ENCODE measurements around the gene MAD1L1. TPM values are rescaled to one million over a fixed set of nuclear protein-coding genes. Genes with fewer than 3 reads are reported as not detected.

Gene MAD1L1
- total RNA-seq, 4 donors from 2014 or later = 60.3 to 149 (median 73.7) TPM

DNA sequence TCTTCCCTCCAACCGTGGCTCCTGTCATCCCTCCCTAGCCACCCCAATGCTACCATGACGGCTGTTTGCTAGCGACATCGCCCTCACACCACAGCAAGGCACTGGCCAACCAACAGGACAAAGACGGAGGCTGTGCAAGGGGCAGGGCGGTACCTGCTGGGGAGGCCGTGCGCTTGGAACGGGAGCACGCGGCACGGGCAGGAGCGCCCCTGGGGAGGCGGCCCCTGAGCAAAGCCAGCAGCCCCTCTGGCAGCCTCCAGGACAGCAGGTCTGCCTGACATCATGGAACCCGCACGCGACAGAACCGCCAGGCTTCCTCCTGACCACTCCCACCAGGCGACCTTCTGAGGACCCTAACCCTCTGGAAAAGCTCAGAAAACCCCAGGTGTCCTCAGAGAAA, 12.7 kb downstream of the MAD1L1 start:
- peaks cover 2 to 100% (median 7%) of the 10 kb centered on the region in 3 donors for H3K36me3 ChIP-seq

DNA sequence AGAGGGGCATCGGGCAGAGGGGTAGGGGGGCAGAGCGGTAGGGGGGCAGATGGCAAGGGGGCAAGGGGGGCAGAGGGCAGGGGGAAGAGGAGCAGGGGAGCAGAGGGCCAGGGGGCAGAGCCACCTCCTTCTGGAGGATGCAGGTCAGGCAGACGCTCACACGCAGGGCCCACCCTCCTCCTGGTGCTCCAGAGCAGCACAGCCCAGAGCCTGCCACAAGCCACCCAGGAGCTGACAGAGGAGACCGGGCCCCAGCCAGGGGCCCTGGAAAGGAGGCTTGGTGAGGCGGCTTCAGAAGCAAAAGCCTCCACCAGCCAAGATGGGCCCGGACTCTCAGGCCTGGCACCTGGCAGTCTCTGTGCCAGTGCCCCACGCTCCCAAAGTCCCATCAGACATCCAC, 13.1 kb downstream of the MAD1L1 start:
- H3K36me3 ChIP-seq = peaks cover 2 to 100% (median 7%) of the 10 kb centered on the region in 3 donors
- 87 to 94% methylated on average over 5 to 8 of the region's 8 CpGs for WGBS, 2 donors
- H3K9me3 ChIP-seq = no peaks in the 10 kb centered on the region
- DNase-seq (ENCODE audit: low spot score in 2 of 2) = no peak
- TF ChIP-seq, protein P1, sequence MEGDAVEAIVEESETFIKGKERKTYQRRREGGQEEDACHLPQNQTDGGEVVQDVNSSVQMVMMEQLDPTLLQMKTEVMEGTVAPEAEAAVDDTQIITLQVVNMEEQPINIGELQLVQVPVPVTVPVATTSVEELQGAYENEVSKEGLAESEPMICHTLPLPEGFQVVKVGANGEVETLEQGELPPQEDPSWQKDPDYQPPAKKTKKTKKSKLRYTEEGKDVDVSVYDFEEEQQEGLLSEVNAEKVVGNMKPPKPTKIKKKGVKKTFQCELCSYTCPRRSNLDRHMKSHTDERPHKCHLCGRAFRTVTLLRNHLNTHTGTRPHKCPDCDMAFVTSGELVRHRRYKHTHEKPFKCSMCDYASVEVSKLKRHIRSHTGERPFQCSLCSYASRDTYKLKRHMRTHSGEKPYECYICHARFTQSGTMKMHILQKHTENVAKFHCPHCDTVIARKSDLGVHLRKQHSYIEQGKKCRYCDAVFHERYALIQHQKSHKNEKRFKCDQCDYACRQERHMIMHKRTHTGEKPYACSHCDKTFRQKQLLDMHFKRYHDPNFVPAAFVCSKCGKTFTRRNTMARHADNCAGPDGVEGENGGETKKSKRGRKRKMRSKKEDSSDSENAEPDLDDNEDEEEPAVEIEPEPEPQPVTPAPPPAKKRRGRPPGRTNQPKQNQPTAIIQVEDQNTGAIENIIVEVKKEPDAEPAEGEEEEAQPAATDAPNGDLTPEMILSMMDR (IDR thresholded peaks at IDR 0.05) = no peak
- TF ChIP-seq EP300 (IDR thresholded peaks at IDR 0.05) (no peak), POLR2A (IDR thresholded peaks at IDR 0.05) (no peak)
- no peak overlapping the region for H3K4me3 ChIP-seq
- H3K4me1 ChIP-seq = peaks cover 0 to 1% (median 0%) of the 10 kb centered on the region in 4 donors
- no peaks in the 10 kb centered on the region for H3K27me3 ChIP-seq
- H3K27ac ChIP-seq = no peak overlapping the region

More for the DNA sequence above, 12.7 kb downstream of the MAD1L1 start:
- no peak for DNase-seq (ENCODE audit: low spot score in 2 of 2)
- H3K27ac ChIP-seq = no peak overlapping the region
- no peak overlapping the region for H3K4me3 ChIP-seq
- TF ChIP-seq, protein P1 (IDR thresholded peaks at IDR 0.05) = no peak
- TF ChIP-seq EP300 (IDR thresholded peaks at IDR 0.05) (no peak), POLR2A (IDR thresholded peaks at IDR 0.05) (no peak)
- 89 to 91% methylated on average over 18 to 19 of the region's 19 CpGs for WGBS, 2 donors
- H3K9me3 ChIP-seq = no peaks in the 10 kb centered on the region
- no peaks in the 10 kb centered on the region for H3K27me3 ChIP-seq
- peaks cover 0 to 5% (median 0%) of the 10 kb centered on the region in 4 donors for H3K4me1 ChIP-seq

DNA sequence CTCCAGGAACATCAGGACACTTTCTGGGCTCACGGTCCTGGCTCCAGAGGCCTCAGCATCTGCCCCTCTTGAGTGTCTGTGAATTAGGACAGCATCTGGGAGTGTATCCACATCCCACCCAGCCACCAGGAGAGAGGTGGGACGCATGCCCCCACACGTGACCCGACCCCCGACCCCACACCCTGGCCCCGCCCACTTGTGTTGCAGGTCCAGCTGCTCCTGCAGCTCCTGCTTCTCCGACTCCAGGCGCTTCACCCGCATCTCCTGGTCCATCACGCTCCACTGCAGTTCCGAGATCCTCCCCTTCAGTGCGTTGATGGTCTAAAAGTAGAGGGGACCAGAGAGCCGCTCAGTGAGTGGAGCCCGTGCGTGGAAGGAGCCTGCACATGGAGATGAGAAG, 13.6 kb downstream of the MAD1L1 start:
- peaks cover 2 to 100% (median 7%) of the 10 kb centered on the region in 3 donors for H3K36me3 ChIP-seq
- TF ChIP-seq, protein P1 (IDR thresholded peaks at IDR 0.05) = no peak
- WGBS, 2 donors = 84% methylated on average over 15 of the region's 15 CpGs

DNA sequence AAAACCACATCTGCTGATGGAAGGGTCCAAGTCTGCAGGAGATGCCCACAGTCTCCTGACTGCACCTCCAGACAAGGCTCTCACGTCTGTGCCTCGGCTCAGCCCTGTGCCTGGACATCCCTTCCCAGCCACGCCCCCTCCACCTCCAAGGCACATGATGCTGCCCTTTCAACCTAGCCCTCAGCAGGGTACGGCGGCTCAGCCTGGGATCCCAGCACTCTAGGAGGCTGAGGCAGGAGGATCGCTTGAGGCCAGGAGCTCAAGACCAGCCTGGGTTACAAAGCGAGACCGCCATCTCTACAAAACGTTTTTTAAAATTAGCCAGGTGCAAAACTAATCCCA, 14.3 kb downstream of the MAD1L1 start:
- DNase-seq (ENCODE audit: low spot score in 2 of 2) = no peak
- peaks cover 2 to 100% (median 7%) of the 10 kb centered on the region in 3 donors for H3K36me3 ChIP-seq

More for the DNA sequence above, 13.6 kb downstream of the MAD1L1 start:
- Histone ChIP-seq H3K27me3 (no peaks in the 10 kb centered on the region), H3K9me3 (no peaks in the 10 kb centered on the region), H3K4me1 (no peaks in the 10 kb centered on the region), H3K27ac (no peak overlapping the region), H3K4me3 (no peak overlapping the region)
- DNase-seq (ENCODE audit: low spot score in 2 of 2) = no peak

DNA sequence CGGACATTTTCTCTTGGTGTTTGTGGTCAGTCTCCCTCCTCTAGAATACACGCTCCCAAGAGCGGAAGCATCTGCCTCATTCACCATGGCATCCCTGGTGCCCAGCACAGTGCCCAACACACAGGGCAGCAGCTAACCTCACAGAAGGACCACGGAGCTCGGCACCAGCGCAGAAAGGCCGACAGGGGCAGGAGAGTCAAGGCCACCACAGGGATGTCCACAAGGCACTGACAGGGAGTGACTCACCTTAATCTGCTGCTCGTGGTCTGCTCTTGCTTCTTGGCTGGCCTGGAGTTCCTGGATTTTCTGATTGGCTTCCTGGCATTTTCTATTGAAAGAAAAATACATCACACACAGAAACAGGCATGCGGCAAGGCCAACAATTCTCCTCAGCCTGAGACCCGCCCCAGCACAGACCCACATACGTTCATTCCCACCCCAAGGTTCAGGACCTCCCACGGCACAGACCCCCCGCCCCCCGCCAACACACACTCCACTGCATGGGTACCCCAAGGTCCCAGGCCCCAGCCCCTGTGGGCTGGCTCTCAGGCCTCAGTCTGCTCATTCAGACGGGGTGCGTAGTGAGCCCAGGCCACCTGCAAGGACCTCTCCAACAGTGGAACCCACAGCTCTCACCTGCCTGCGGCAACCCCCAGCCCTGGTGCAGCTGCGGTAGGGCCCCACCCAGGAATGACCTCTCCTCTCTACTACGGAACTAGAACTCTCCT, 14.9 kb downstream of the MAD1L1 start:
- peaks cover 2 to 100% (median 7%) of the 10 kb centered on the region in 3 donors for H3K36me3 ChIP-seq
- no peaks in the 10 kb centered on the region for H3K27me3 ChIP-seq
- 87 to 88% methylated on average over 15 to 18 of the region's 19 CpGs for WGBS, 2 donors
- DNase-seq (ENCODE audit: low spot score in 2 of 2) = no peak
- no peak overlapping the region for H3K4me3 ChIP-seq
- no peaks in the 10 kb centered on the region for H3K4me1 ChIP-seq
- no peaks in the 10 kb centered on the region for H3K9me3 ChIP-seq
- TF ChIP-seq POLR2A (IDR thresholded peaks at IDR 0.05) (no peak), EP300 (IDR thresholded peaks at IDR 0.05) (no peak)
- H3K27ac ChIP-seq = no peak overlapping the region

More for the DNA sequence above, 14.3 kb downstream of the MAD1L1 start:
- Histone ChIP-seq H3K9me3 (no peaks in the 10 kb centered on the region), H3K4me3 (no peak overlapping the region), H3K27me3 (no peaks in the 10 kb centered on the region), H3K27ac (no peak overlapping the region), H3K4me1 (no peaks in the 10 kb centered on the region)
- whole genome bisulfite sequencing, 2 donors = 87 to 91% methylated on average over 9 of the region's 9 CpGs
- no peak for TF ChIP-seq POLR2A (IDR thresholded peaks at IDR 0.05)
- TF ChIP-seq, protein P1 (IDR thresholded peaks at IDR 0.05) = no peak
- TF ChIP-seq EP300 (IDR thresholded peaks at IDR 0.05) = no peak
